Cardiac ventricle fibroblast (primary cell): ENCODE measurements around the gene NUP54. TPM values are rescaled to one million over a fixed set of nuclear protein-coding genes. Genes with fewer than 3 reads are reported as not detected.

Experiments
- total RNA-seq: library from RNA; depleted of rRNA; stranded (reverse); fragments of >200 nt; gene quantifications from 2 replicates; pipeline ENCODE4 v1.2.3, GENCODE V29; 2015

Gene NUP54, protein sequence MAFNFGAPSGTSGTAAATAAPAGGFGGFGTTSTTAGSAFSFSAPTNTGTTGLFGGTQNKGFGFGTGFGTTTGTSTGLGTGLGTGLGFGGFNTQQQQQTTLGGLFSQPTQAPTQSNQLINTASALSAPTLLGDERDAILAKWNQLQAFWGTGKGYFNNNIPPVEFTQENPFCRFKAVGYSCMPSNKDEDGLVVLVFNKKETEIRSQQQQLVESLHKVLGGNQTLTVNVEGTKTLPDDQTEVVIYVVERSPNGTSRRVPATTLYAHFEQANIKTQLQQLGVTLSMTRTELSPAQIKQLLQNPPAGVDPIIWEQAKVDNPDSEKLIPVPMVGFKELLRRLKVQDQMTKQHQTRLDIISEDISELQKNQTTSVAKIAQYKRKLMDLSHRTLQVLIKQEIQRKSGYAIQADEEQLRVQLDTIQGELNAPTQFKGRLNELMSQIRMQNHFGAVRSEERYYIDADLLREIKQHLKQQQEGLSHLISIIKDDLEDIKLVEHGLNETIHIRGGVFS
- 23.0 and 30.6 TPM in 2 replicates for total RNA-seq

DNA sequence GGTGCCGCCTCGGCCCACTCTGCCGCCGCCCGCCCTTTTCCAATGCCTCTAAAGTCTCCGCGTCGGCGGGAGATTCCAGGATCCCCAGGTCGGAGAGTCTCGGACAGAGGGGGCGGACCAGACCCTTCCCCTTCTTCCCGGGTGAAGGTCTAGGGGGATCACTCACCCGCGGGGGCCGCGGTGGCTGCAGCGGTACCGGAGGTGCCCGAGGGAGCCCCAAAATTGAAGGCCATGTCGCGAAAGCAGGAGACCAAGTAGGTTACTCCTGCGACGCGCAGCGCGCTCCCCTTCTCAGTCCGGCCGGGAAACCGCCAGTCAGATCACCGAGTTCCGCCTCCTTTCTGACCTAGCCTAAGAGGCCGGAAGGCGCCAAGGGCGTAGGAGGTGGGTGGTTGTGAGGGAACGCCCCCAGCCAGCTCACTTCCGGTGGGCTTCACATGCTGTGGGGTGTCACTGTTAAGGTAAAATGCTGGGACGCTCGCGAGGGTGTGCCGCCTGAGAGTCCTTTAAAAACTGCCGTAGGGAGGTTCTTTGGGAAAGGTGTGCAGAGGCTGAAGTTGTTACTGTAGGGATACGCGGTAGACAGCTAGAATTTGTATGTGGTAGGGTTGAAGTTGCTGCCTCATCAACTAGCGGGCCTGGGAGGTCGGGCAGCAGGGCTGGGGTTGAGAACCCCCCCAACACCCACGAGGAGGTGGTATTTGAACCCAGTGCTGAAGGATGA is at the start of gene NUP54:
Gene NUP54, minus strand, starts transcription at position 256 of the 724 bp plus-strand sequence. Its CDS starts 23 bp downstream, at position 233.

DNA sequence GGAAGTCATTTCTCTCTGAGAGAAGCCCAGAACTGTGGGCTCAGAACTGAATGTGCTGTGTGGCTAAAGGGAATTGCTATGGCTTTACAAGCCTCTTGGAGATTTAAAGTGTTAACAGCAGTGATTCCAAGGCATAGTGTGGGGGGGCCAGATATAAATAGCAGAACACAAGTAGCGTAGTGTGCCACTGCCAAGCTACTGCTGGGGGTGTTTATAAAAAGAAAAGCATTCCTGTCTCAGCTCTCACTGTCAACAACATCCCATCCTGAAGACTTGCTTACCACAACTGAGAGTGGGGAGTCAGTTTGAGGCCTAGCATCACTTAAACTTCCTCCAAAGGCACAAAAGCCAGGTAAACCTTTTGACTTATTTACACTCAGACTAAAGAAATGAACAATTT is 73.7 kb downstream of the NUP54 start, which contains the start of gene ART3:
Gene ART3, plus strand, starts transcription at position 242 of the 400 bp plus-strand sequence. CDS start 1,181 bp downstream, outside the sequence.

Other genes starting within 250 kb of the NUP54 start
- gene PPEF2, start 245.9 kb downstream of the NUP54 start, total RNA-seq = not detected in 2 replicates
- gene NAAA, start 207.4 kb downstream of the NUP54 start, total RNA-seq = 14.9 and 26.0 TPM in 2 replicates
- 23.4 and 28.5 TPM in 2 replicates for gene SDAD1, start 157.5 kb downstream of the NUP54 start, total RNA-seq
- gene CXCL9, start 140.9 kb downstream of the NUP54 start, total RNA-seq = not detected in 2 replicates
- gene CXCL10, start 124.9 kb downstream of the NUP54 start, total RNA-seq = not detected in 2 replicates
- not detected in 2 replicates for gene CXCL11, start 112.3 kb downstream of the NUP54 start, total RNA-seq
- gene ART3, start 73.7 kb downstream of the NUP54 start, total RNA-seq = not detected in 2 replicates
- gene SCARB2, start 65.4 kb upstream of the NUP54 start, total RNA-seq = 194 and 240 TPM in 2 replicates
- 0.44 and 0.78 TPM in 2 replicates for gene FAM47E, start 103.3 kb upstream of the NUP54 start, total RNA-seq
- gene STBD1, start 158.3 kb upstream of the NUP54 start, total RNA-seq = 2.4 and 7.1 TPM in 2 replicates